ENCODE results near the gene RASSF4. TPM values are rescaled to one million over a fixed set of nuclear protein-coding genes. Genes with fewer than 3 reads are reported as not detected.
A peak's percentile ranks its signal among the peaks of the same experiment; 100 is the strongest.

Gene RASSF4
- 4.1 TPM for polyA plus RNA-seq (2013, experiment 1 of 2; ENCODE audit: insufficient read length)
- 5.2 TPM for polyA plus RNA-seq (2013, experiment 2 of 2; ENCODE audit: insufficient read length)

DNA sequence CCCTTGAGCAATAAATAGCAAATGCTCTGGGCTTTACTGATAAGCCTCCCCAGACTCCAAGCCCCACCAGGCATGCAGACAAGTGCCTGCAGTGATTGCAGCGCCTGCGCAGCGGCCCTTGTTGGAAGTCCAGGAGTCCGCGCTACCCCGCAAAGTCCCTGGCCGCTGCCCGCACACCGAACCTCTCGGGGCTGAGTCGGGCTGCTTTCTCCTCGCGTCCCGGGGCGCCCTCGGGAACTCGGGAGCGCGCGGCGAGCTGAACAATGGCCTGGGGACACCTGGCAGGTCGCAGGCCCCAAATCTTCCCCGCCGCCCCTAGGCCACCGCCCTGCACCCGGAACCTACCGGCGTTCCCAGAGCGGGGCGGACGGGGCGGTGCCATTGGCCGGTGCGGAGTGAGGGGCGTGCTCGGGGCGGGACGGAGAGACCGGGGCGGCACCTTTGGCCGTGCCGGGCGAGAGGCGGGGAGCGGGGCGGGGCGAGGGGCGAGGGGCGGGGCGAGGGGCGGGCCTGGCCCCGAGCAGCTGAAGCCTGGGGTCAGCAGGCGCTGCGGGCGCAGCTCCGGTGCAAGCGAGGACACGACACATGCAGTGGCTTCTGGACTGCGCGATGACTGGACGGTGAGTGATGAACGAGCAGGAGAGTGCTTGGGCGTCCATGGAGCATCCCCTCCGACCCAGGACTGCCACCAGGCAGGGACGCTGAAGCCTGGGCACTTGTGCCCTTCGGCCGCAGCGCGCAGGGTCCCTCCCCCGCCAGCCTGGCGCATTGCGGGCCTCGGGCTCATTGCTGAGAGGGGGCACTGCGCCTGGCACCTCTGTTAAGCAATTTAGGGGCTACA is at the start of gene RASSF4:
Gene RASSF4, plus strand, starts transcription at position 556 of the 841 bp plus-strand sequence. CDS start 10,401 bp downstream, outside the sequence.
- peak; percentile 85 for DNase-seq

GRCh38 chr10:44909910-44910309 is 49.7 kb upstream of the RASSF4 start:
- DNase-seq, result no peak

DNA sequence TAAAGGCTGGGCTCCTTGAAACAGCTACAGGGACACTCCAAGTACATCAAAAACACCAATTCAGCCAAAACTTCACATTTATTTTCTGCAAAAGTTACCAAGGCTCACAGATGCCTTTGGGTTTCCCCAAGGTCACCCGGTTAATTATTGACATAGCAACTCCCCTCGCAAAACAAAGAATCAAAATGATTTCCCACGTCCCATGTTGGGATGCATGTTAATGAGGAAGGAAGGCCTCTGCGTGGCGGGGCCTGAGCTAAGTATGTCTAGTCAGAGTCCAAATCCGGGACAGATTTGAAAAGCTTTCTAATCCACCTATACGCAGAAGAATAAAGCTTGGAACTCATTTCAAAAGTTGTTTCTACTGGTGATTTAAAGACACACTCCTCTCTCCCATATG is 49.0 kb upstream of the RASSF4 start:
- DNase-seq, result no peak

GRCh38 chr10:44911081-44911540 is 48.5 kb upstream of the RASSF4 start, which contains the start of gene TMEM72:
Gene TMEM72 (plus strand): TSS chr10:44911337. CDS start chr10:44911513, 176 bp downstream.
- DNase-seq, result no peak

GRCh38 chr10:44911951-44912350 is 47.7 kb upstream of the RASSF4 start:
- no peak for DNase-seq

GRCh38 chr10:44913350-44914081 is 46.1 kb upstream of the RASSF4 start:
- no peak for DNase-seq

DNA sequence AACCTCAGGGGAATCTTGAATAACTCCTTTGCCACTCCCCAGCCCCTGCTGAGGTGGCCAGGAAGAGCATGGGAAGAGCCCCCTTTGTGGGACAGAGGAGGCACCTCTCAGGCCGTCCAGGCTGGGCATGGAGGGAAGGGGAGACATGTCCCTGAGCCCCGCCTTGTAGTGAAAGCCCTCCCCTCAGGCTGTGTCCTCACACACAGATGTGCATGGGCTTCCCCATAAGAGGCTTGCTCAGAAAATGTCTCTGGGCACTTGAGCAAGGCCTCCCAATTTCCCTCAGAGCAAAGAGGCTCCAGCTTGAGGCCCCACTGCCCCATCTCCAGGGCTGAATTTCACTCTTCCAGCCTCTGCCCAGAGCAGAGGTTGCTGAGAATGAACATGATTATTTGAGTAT is 44.7 kb upstream of the RASSF4 start:
- DNase-seq, result no peak

GRCh38 chr10:44916429-44916828 is 43.2 kb upstream of the RASSF4 start:
- DNase-seq, result no peak

- no peak for DNase-seq
These were observed 41.8 kb upstream of the RASSF4 start for GRCh38 chr10:44917848-44918247.

DNA sequence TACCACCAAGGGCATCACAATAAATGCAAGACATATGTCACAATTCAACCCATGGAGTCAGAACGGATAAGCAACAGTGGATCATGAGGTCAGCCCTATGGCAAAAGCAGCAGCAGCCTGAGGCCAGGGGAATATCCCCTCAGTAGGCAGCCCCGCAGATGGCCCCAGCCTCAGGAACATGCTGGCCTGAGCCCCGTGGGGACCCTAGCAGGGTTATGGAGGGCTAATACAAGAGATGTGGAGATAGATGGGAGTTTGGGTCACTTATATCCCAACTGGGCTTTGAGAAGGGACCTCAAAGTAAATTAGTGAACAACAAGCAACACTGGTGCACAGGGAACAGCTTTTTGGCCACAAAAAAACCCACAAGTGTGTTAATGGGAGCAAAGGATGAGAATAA is 39.4 kb upstream of the RASSF4 start:
- no peak for DNase-seq

- no peak for DNase-seq
These were observed 38.5 kb upstream of the RASSF4 start for GRCh38 chr10:44921061-44921460.

DNA sequence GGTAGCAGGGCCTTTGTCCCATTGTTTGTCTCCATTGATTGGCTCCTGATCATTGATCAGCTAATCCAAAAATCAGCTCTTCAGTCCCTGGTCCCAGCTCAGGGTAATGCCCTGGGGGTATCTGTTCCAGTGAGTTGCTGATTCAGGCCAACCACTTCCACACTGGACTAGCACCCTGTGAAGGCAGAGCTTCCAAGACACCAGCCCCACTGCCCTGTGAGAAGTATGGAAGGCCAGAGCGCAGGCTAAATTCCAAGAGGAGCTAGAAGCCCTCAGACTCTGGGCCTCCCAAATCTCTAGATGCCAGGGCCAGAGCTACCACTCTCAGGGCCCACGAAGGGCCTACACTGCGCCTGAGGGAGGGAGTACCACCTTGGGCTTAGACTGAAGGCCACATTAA is 38.1 kb upstream of the RASSF4 start:
- no peak for DNase-seq

DNA sequence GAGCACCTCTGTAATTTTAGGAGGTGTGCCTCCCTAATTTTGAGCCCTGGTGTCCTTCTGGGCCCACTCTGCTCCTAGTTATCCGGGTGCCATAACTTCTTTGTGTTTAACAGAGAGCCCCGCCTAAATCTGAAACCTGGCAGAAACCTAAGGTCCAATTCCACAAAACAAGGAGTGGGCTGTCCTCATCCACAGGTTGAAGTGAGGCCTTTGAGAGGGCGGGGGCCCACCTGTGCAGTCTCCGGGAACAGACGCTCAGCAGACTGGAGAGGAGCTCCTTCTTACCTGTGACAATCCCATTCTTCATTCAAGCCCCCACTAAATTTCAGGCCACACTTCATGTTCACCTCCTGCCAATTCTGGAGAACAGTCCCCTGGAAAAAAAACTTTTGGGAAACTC is 37.6 kb upstream of the RASSF4 start:
- DNase-seq, result no peak

GRCh38 chr10:44922796-44923545 is 36.6 kb upstream of the RASSF4 start:
- no peak for DNase-seq

DNA sequence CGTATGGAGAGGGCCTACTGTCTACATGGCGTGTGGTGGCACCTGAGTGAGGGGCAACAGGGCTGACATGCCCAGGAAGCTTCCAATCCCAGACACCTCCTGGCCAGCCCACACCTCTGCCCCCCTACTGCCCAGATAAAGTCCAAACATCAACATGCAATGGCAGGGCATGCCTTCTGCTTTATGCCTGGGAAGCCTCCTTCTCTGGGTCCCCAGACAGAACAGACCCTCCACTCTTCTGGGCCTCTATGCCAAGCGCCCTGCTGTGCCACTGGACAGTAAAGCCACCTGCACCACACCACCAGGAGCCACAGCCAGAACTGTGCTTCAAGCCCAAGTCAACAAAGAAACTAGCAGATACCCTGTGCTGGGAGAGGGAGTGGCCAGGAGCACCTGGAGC is 36.0 kb upstream of the RASSF4 start:
- no peak for DNase-seq

GRCh38 chr10:44924261-44925040 is 35.2 kb upstream of the RASSF4 start:
- DNase-seq, result no peak

DNA sequence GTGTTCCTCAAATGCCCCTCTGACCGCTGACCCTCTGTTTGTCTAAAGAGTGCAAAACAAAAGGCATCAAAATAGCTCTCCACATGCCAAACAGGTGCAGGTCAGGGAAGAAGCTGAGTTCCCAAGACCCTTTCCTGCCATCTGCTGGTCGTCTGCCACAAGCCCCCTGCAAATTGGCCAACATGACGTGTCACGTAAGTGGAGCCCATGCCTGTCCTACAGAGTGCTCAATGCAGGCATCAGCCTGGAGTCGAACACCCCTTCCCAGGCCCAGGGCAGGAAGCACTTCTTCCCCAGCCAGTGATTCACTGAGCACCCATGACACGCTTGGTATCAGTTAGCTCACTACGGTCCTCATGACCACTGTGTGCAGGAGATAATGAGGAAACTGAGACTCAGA is 34.4 kb upstream of the RASSF4 start:
- DNase-seq, result peak; percentile 22

DNA sequence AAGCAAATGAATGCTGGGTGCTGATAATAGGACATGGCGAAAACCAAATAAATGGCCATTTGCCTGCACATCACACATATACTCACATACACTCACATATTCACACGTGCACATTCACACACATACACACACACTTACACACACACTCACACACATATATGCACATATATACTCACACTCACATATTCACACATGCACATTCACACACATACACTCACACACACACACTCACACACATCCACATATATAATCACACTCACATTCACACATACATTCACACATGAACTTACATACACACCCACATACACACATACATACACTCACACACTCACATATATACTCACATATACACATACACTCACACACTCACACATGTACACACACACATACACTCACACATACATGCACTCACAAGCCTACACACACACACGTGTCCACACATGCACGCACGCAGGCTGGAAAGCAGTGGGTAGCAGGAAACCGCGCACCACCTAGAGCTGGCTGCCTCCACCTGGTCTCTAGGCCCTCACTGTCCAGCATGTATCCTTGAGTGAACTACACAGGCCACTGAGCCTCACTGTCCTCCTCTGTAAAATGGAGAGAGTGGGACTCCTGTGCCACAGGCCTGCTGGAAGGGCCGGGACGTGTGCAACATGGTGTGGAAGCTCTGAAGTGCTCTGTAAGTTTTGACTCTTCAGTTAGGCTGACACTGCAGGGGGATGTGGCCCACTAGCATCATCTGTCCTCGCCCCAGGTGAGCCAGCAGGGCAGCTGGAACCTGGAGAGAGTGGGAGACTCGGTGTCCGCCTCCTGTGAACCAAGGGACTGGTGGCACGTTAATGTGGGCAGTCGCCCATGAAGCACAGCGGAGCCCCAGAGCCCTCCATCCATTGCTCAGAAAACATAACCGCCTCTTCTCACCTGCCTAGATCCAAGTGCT is 33.5 kb upstream of the RASSF4 start:
- DNase-seq, result no peak

- no peak for DNase-seq
These were observed 32.8 kb upstream of the RASSF4 start for GRCh38 chr10:44926751-44927351.

GRCh38 chr10:44927352-44927751 is 32.2 kb upstream of the RASSF4 start:
- no peak for DNase-seq
